ENCODE data around the gene NOVA1.

Gene NOVA1

GRCh38 chr14:26598081-26598671 lies 343 bp upstream of the NOVA1 start:
- H3K4me3 ChIP-seq (replicated peaks; ENCODE audit: low read depth, low read length) = peak overlapping the region; percentile 40
- TF ChIP-seq CTCF (IDR thresholded peaks at IDR 0.05; ENCODE audit: low read depth, low read length, missing control alignments) = no peak
- no peak for DNase-seq (ENCODE audit: extremely low read depth, low read depth)

- no peak for DNase-seq (ENCODE audit: extremely low read depth, low read depth)
- no peak for TF ChIP-seq CTCF (IDR thresholded peaks at IDR 0.05; ENCODE audit: low read depth, low read length, missing control alignments)
- peak overlapping the region; percentile 40 for H3K4me3 ChIP-seq (replicated peaks; ENCODE audit: low read depth, low read length)
Observed at GRCh38 chr14:26597071-26597588, 703 bp downstream of the NOVA1 start.

GRCh38 chr14:26596543-26597061 lies 1.2 kb downstream of the NOVA1 start:
- H3K4me3 ChIP-seq (replicated peaks; ENCODE audit: low read depth, low read length) = peak overlapping the region; percentile 31; the same call in 1 of the 2 replicates
- no peak for TF ChIP-seq CTCF (IDR thresholded peaks at IDR 0.05; ENCODE audit: low read depth, low read length, missing control alignments)

GRCh38 chr14:26595926-26596542 lies 1.8 kb downstream of the NOVA1 start:
- no peak for TF ChIP-seq CTCF (IDR thresholded peaks at IDR 0.05; ENCODE audit: low read depth, low read length, missing control alignments)
- DNase-seq (ENCODE audit: extremely low read depth, low read depth) = no peak
- no peak overlapping the region; the same call in 1 of the 2 replicates for H3K4me3 ChIP-seq (replicated peaks; ENCODE audit: low read depth, low read length)

More at GRCh38 chr14:26596543-26597061, 1.2 kb downstream of the NOVA1 start:
- DNase-seq (ENCODE audit: extremely low read depth, low read depth) = no peak

GRCh38 chr14:26594756-26595545 lies 2.9 kb downstream of the NOVA1 start:
- no peak for TF ChIP-seq CTCF (IDR thresholded peaks at IDR 0.05; ENCODE audit: low read depth, low read length, missing control alignments)
- no peak for DNase-seq (ENCODE audit: extremely low read depth, low read depth)
- no peak overlapping the region for H3K4me3 ChIP-seq (replicated peaks; ENCODE audit: low read depth, low read length)

GRCh38 chr14:26594148-26594547 lies 3.7 kb downstream of the NOVA1 start:
- no peak for TF ChIP-seq CTCF (IDR thresholded peaks at IDR 0.05; ENCODE audit: low read depth, low read length, missing control alignments)
- no peak for DNase-seq (ENCODE audit: extremely low read depth, low read depth)
- no peak overlapping the region for H3K4me3 ChIP-seq (replicated peaks; ENCODE audit: low read depth, low read length)

All from HFF-Myc (cell line).